ENCODE data around the gene AMPH.
"Not testable (repeated sequence)": the region's sequence is repeated elsewhere in the genome, so short reads cannot be mapped to it uniquely, and the experiment has no call there.

Gene AMPH

DNA sequence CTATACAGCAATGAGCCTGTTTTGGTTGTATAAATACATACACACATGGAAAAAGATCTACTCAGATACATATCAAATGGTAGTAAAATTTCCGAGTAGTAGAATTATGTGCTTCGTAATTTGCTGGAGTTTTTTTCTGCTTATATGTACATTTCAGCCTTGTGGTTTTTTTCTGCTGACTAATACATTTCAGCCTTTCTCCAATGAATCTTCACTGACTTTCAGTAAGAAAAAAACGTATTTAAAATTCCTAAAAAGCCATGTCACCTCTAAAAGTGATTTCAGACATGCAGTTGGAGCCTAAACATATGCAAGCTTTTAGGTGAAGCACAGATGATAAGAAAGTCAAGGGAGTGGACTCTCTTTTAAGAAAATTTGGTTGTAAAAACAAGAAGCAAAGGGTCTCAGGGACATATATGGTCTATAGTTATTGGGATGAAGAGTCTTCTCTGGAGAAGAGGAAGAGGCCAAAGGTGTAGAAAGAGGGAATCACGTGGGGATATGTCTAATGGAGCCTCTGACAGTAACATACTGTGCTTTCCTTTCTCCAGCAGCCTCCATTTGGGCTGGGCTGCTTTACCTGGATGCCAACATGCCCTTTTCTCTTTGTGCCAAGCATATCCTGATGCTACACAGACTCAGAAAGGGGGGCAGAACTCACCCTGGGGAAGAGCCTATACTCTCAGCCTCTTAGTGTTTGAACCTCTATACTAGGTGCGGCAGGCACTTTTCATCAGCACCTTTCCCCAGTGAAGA lies 2.4 kb downstream of the AMPH start:
- no peak for DNase-seq (ENCODE audit: low read depth, low spot score)

- DNase-seq (ENCODE audit: low read depth, low spot score), result no peak
These were observed 5.3 kb downstream of the AMPH start for GRCh38 chr7:38625866-38626265.

GRCh38 chr7:38615665-38616064 lies 15.5 kb downstream of the AMPH start:
- DNase-seq (ENCODE audit: low read depth, low spot score), result no peak

- no peak for DNase-seq (ENCODE audit: low read depth, low spot score)
These were observed 23.7 kb downstream of the AMPH start for GRCh38 chr7:38607466-38607865.

- no peak for DNase-seq (ENCODE audit: low read depth, low spot score)
These were observed 30.4 kb downstream of the AMPH start for GRCh38 chr7:38600741-38601140.

- DNase-seq (ENCODE audit: low read depth, low spot score), result no peak
These were observed 36.2 kb downstream of the AMPH start for GRCh38 chr7:38594949-38595348.

GRCh38 chr7:38592737-38593288 lies 38.4 kb downstream of the AMPH start:
- DNase-seq (ENCODE audit: low read depth, low spot score), result no peak

- no peak for DNase-seq (ENCODE audit: low read depth, low spot score)
These were observed 45.4 kb downstream of the AMPH start for GRCh38 chr7:38585572-38586354.

GRCh38 chr7:38584443-38585210 lies 46.5 kb downstream of the AMPH start:
- peak; percentile 28 for DNase-seq (ENCODE audit: low read depth, low spot score)

DNA sequence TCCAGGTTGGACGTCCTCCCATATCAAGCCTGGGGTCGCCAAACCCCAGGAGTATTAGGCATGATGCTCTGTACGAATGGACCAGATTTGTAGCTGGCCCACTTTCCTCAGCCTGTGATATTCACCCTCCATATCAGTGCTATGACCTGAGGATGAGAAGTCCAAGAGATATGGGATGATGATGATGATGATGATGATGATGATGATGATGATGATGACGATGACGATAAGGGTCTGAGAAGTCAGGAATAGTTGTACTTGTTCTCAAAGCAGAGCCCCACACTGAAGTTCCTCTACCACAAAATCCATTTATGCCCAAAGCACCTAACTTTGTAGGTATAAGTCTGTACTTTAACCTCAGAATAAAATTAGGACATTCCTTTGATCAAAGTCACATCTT lies 50.7 kb downstream of the AMPH start:
- DNase-seq (ENCODE audit: low read depth, low spot score), result no peak

DNA sequence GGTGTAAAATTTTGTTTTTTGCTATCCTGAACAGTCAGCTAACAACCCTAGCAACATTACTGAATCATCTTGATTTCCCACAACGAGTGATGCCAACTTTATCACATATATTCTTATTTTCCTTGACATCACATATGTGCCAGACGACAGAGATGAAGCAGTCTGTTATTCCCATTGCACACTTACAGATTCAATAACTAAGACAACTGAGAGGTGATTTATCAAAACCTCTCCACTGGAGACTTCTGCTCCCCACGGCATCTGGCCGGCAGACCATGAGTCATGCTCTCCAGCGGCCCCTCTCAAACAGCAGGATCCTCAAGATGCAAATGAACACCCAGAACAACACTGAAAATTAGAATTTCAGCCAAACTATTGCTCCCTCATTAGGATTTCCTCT lies 57.1 kb downstream of the AMPH start:
- peak; percentile 18 for DNase-seq (ENCODE audit: low read depth, low spot score)

DNA sequence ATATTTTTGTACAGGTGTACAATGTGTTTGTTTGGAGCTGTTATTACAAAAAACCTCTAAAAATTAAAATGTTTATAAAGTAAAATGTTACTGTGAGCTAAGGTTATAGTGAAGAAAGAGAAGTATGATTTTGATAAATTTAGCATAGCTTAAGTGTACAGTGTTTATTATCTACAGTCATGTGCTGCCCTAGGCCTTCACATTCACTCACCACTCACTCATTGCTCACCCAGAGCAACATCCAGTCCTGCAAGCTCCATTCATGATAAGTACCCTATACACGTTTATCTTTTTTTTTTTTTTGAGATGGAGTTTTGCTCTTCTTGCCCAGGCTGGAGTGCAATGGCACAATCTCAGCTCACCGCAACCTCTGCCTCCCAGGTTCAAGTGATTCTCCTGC lies 59.6 kb downstream of the AMPH start:
- DNase-seq (ENCODE audit: low read depth, low spot score), result not testable (repeated sequence)

GRCh38 chr7:38568497-38568896 lies 62.7 kb downstream of the AMPH start:
- DNase-seq (ENCODE audit: low read depth, low spot score), result no peak

GRCh38 chr7:38565289-38565688 lies 65.9 kb downstream of the AMPH start:
- DNase-seq (ENCODE audit: low read depth, low spot score), result no peak

GRCh38 chr7:38563741-38564140 lies 67.4 kb downstream of the AMPH start:
- no peak for DNase-seq (ENCODE audit: low read depth, low spot score)

DNA sequence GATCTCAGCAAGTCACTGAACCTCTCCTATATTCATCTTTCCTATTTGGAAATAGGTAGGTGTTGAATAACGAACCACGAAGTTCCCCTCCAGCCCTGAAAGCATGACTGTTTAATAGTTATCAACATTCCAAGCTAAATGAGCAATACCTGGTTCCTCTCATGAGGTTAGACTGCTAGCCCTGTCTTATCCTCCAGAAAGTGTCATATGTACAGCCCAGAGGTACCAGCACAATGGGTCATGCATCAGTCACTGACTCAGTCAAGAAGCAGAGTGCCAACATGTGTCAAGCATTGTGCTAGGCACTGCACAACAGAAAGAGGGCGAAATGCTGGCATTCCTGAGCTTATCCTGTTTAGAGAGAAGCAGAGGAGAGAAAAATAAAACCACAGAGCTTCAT lies 70.0 kb downstream of the AMPH start:
- no peak for DNase-seq (ENCODE audit: low read depth, low spot score)

GRCh38 chr7:38558761-38559345 lies 72.3 kb downstream of the AMPH start:
- DNase-seq (ENCODE audit: low read depth, low spot score), result no peak

GRCh38 chr7:38554586-38554985 lies 76.6 kb downstream of the AMPH start:
- no peak for DNase-seq (ENCODE audit: low read depth, low spot score)

DNA sequence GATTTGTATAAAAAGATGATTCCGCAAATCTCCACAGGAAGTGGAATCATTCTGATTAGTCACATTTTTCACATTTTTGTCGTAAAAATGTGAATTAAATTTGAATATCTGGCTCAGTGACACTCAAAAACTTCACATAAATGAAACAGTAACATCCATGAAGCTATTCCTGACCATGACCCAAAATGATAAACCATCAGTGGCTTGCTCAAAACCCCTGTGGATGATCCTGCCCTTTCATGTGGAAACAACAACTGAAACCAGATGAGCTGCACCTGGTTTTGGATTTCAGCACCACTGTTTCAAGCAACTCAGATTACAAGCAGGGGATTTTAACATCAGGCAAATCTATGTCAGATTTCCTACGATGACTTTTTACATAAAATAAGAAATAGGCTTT lies 80.3 kb downstream of the AMPH start:
- no peak for DNase-seq (ENCODE audit: low read depth, low spot score)

DNA sequence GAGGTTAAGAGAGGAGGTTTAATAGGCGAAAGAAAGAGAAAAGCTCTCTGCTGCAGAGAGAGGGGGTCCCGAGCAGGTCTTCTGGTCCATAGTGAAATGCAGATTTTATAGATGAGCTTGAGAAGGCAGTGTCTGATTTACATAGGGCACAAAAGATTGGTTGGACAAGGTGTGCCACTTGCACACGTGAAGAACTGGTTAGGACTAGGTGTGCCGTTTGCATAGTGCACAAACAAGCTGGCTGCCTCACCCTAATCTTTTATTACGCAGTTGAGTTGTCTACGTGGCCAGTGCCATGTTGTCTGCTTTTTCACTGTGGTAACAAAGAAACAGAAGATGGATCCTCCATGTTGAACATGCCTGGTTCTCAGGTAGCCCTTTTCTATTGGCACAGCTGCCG lies 82.6 kb downstream of the AMPH start:
- DNase-seq (ENCODE audit: low read depth, low spot score), result no peak

DNA sequence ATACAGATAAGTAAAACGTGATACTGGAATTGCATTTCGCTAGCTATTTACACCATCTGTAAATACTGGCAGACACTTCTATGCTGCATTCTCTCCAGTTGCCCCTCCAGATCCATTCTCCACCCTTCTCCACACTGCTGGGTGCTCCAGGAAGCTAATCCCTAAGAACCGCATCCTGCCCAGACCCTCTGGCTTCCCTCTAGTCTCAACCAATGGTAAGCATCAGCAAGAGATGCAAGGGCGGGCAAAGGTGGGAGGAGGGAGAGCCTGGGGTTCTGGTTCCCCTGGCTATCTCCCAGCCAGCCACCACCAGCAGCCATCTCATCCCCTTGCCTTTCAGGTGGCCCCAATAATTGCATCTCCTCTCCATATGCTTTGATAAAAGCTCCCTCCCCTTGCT lies 84.4 kb downstream of the AMPH start:
- DNase-seq (ENCODE audit: low read depth, low spot score), result no peak

GRCh38 chr7:38545977-38546376 lies 85.2 kb downstream of the AMPH start:
- no peak for DNase-seq (ENCODE audit: low read depth, low spot score)
